CD4-positive, alpha-beta T cell (primary cell): ENCODE data around the gene ATG10. TPM values are rescaled to one million over a fixed set of nuclear protein-coding genes. Genes with fewer than 3 reads are reported as not detected.

ENCODE experiments used
- ATAC-seq: fragments of 200-7000 bp; cut with Tn5 transposase; one replicate; pipeline ENCODE4 v1.10.0; 2022; ENCODE audit warnings: mild to moderate bottlenecking; ENCODE audit not compliant: poor library complexity
- CTCF ChIA-PET: fragments of 350-600 bp; sonication (Branson Sonifier 250); formaldehyde crosslinking; loops from one replicate; lab custom pipeline; 2021; ENCODE audit warnings: antibody characterized with exemption, inconsistent platforms; lab: Charles Lee
- POLR2A ChIA-PET: fragments of 350-600 bp; sonication (Branson Sonifier 250); formaldehyde crosslinking; loops from one replicate; lab custom pipeline; 2021; ENCODE audit warnings: antibody characterized with exemption, inconsistent platforms; lab: Charles Lee
- DNase-seq, 14 experiments: peaks; one replicate each; pipeline ENCODE4 v3.0.0-alpha.2; 2013 to 2020; ENCODE audit warnings: mixed read lengths in 2 of 14
- H3K27ac ChIP-seq, 2 donors: one replicate each; pipeline versions ENCODE4 v1.5.1 to v1.7.0; 2013; ENCODE audit warnings: low read length in 2 of 2, low read depth in 1 of 2, mild to moderate bottlenecking in 1 of 2
- H3K27me3 ChIP-seq, 2 experiments: 1 replicate in 1 of 2; 2 replicates in 1 of 2; pipeline versions ENCODE4 v1.6.1 to v1.7.0; 2013; ENCODE audit warnings: low read length in 2 of 2, control low read depth in 1 of 2, mild to moderate bottlenecking in 1 of 2, moderate library complexity in 1 of 2; ENCODE audit not compliant: insufficient read depth in 2 of 2, control insufficient read depth in 1 of 2
- H3K36me3 ChIP-seq: one replicate; pipeline ENCODE4 v1.6.1; 2013; ENCODE audit warnings: low read length, control low read depth; ENCODE audit not compliant: insufficient read depth
- H3K4me1 ChIP-seq: one replicate; pipeline ENCODE4 v1.6.1; 2013; ENCODE audit warnings: low read length, control low read depth; ENCODE audit not compliant: insufficient read depth
- H3K4me3 ChIP-seq: one replicate; pipeline ENCODE4 v1.5.1; 2013; ENCODE audit warnings: mild to moderate bottlenecking, low read length, moderate library complexity
- H3K9me3 ChIP-seq, 2 experiments: 1 replicate in 1 of 2; 2 replicates in 1 of 2; pipeline versions ENCODE4 v1.6.1 to v1.7.0; 2013; ENCODE audit warnings: low read length in 2 of 2, mild to moderate bottlenecking in 2 of 2, control low read depth in 1 of 2, moderate library complexity in 1 of 2; ENCODE audit not compliant: control insufficient read depth in 1 of 2, insufficient read depth in 1 of 2
- H3K27ac Mint-ChIP-seq: one replicate; pipeline ENCODE4 v1.8.0; 2020; ENCODE audit warnings: mixed read lengths
- H3K27me3 Mint-ChIP-seq: one replicate; pipeline ENCODE4 v1.8.0; 2021; ENCODE audit warnings: mixed read lengths
- H3K36me3 Mint-ChIP-seq: one replicate; pipeline ENCODE4 v1.8.0; 2021; ENCODE audit warnings: low read depth, mixed read lengths
- H3K4me1 Mint-ChIP-seq: one replicate; pipeline ENCODE4 v1.8.0; 2021; ENCODE audit warnings: low read depth, mixed read lengths
- H3K4me3 Mint-ChIP-seq: one replicate; pipeline ENCODE4 v1.8.0; 2020; ENCODE audit warnings: mild to moderate bottlenecking, mixed read lengths
- H3K9me3 Mint-ChIP-seq: one replicate; pipeline ENCODE4 v1.8.0; 2020; ENCODE audit warnings: mixed read lengths
- CTCF ChIP-seq: fragments of 200-600 bp; IDR thresholded peaks from one replicate; pipeline ENCODE4 v1.8.0; 2022; ENCODE audit warnings: antibody characterized with exemption, mild to moderate bottlenecking
- intact Hi-C, 2 experiments: fragments of 100-400 bp; cut with DNase I in 1 of 2; cut with micrococcal nuclease in 1 of 2; formaldehyde crosslinking; loops; one replicate each; pipeline versions ENCODE4 v1.15.1 to v1.9.0; 2023 to 2025; cut with DNase I, micrococcal nuclease
- polyA plus RNA-seq, 2 donors: library from polyadenylated mRNA; unstranded; fragments of 120-200 nt; gene quantifications; one replicate each; pipeline ENCODE4 v1.2.1, GENCODE V29; 2013
- total RNA-seq, 174 experiments: library from RNA in 2 of 174; stranded (reverse) in 2 of 174; gene quantifications; one replicate each; pipeline ENCODE4 v1.2.3 and lab custom pipeline; 2021 to 2026

ATG10 gene
- total RNA-seq (1 to 10 TPM; 4.7 to 5.3 TPM), total RNA-seq (lab: John Stamatoyannopoulos, UW) (2.1 to 15.6 (median 7.4) reads per million in 172 experiments)
- polyA plus RNA-seq (2013, experiment 1 of 2) = 6.9 TPM
- polyA plus RNA-seq (2013, experiment 2 of 2) = 7.6 TPM

- peaks cover 6% of the 10 kb centered on the region for H3K36me3 Mint-ChIP-seq
- H3K4me3 Mint-ChIP-seq = peak within 1 kb of the TSS; percentile 98
- H3K36me3 ChIP-seq = no peaks in the 10 kb centered on the region
- no peaks in the 10 kb centered on the region for H3K9me3 Mint-ChIP-seq
- ATAC-seq = peak; percentile 82
- no peaks in the 10 kb centered on the region for H3K9me3 ChIP-seq
- peaks cover 5% of the 10 kb centered on the region for H3K4me1 ChIP-seq
- no peaks in the 10 kb centered on the region for H3K27me3 ChIP-seq
- no peaks in the 10 kb centered on the region for H3K27me3 Mint-ChIP-seq
- H3K27ac ChIP-seq = peak within 1 kb of the TSS; percentile 87 to 98
- peak within 1 kb of the TSS; percentile 90 for H3K4me3 ChIP-seq
- H3K27ac Mint-ChIP-seq = peak within 1 kb of the TSS; percentile 96
- ChIA-PET CTCF (no interaction called here), POLR2A (interaction anchor here (0.9 to 2.5 kb wide), 4 partner anchors 115 to 221 kb away, joined by 4 to 37 read pairs (median 14); partner anchors contain the start of gene SSBP2)
- intact Hi-C loops = loop anchor here (2.0 to 10.0 kb wide), 5 partner anchors 27 to 667 kb away; partner anchors contain the start of genes SSBP2 (in 2 of the 2), RPS23 (in 1 of the 2) and ZCCHC9 (in 1 of the 2)
- no peak for TF ChIP-seq CTCF
- peak; percentile 60 to 94 (median 82) for DNase-seq
- H3K4me1 Mint-ChIP-seq = peaks cover 31% of the 10 kb centered on the region
These were observed at the start of gene ATG10 for GRCh38 chr5:81971712-81972491. Gene ATG10, plus strand, starts transcription at chr5:81972023. Its CDS starts 15,548 bp downstream, at chr5:81987571.

- no peaks in the 10 kb centered on the region for H3K36me3 ChIP-seq
- Mint-ChIP-seq H3K36me3 (no peaks in the 10 kb centered on the region), H3K4me3 (no peak overlapping the region), H3K4me1 (no peaks in the 10 kb centered on the region), H3K9me3 (no peaks in the 10 kb centered on the region), H3K27ac (no peak overlapping the region), H3K27me3 (no peaks in the 10 kb centered on the region)
- no peak overlapping the region for H3K4me3 ChIP-seq
- H3K27ac ChIP-seq = no peak overlapping the region
- DNase-seq = no peak
- no peak for TF ChIP-seq CTCF
- H3K4me1 ChIP-seq = no peaks in the 10 kb centered on the region
- ChIA-PET POLR2A (no interaction called here), CTCF (no interaction called here)
- H3K9me3 ChIP-seq = no peaks in the 10 kb centered on the region
- H3K27me3 ChIP-seq = no peaks in the 10 kb centered on the region
- intact Hi-C loops = no loop called here
- no peak for ATAC-seq
These were observed 49.0 kb upstream of the ATG10 start for GRCh38 chr5:81922854-81923279.

- no peaks in the 10 kb centered on the region for H3K27me3 ChIP-seq
- no peak for ATAC-seq
- H3K36me3 ChIP-seq = no peaks in the 10 kb centered on the region
- intact Hi-C loops = no loop called here
- no peak overlapping the region for H3K4me3 Mint-ChIP-seq
- no peaks in the 10 kb centered on the region for H3K9me3 ChIP-seq
- H3K27ac Mint-ChIP-seq = no peak overlapping the region
- H3K36me3 Mint-ChIP-seq = no peaks in the 10 kb centered on the region
- no peaks in the 10 kb centered on the region for H3K4me1 Mint-ChIP-seq
- POLR2A ChIA-PET = no interaction called here
- H3K9me3 Mint-ChIP-seq = no peaks in the 10 kb centered on the region
- no peak for TF ChIP-seq CTCF
- CTCF ChIA-PET = no interaction called here
- H3K4me1 ChIP-seq = no peaks in the 10 kb centered on the region
- no peak overlapping the region for H3K4me3 ChIP-seq
- no peaks in the 10 kb centered on the region for H3K27me3 Mint-ChIP-seq
- no peak for DNase-seq
- no peak overlapping the region for H3K27ac ChIP-seq
These were observed 47.4 kb upstream of the ATG10 start for GRCh38 chr5:81924442-81924841.
